GM10248 (cell line): Measurements from ENCODE around the gene XYLT1.

Experiments
- CTCF ChIA-PET: fragments of 300-600 bp; sonication (Branson Sonifier 250); formaldehyde crosslinking; extraction: SDS; loops from one replicate; lab custom pipeline; 2021; ENCODE audit warnings: antibody characterized with exemption; lab: Yijun Ruan, JAX
- POLR2A ChIA-PET: fragments of 350-650 bp; sonication (Branson Sonifier 250); formaldehyde crosslinking; extraction: SDS; loops from one replicate; lab custom pipeline; 2020; ENCODE audit warnings: antibody characterized with exemption; lab: Yijun Ruan, JAX
- DNase-seq: peaks from one replicate; pipeline ENCODE4 v3.0.0; 2012; ENCODE audit errors: extremely low spot score
- TF ChIP-seq, protein P1 (sequence below): IDR thresholded peaks from 2 replicates; pipeline ENCODE4 v1.5.1; 2012; ENCODE audit warnings: mild to moderate bottlenecking, low read depth; ENCODE audit errors: extremely low read depth, missing control alignments, control extremely low read depth

XYLT1 gene

DNA sequence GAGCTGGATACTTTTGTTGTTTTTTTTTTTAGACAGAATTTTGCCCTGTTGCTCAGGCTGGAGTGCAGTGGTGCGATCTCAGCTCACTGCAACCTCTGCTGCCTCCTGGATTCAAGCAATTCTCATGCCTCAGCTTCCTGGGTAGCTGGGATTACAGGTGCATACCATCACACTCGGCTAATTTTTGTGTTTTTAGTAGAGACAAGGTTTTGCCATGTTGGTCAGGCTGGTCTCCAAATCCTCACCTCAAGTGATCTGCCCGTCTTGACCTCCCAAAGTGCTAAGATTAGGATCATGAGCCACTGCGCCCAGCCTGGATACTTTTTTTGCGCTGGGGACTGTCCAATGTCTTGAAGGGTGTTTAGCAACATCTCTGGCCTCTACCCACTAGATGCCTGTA, 32.6 kb upstream of the XYLT1 start:
- TF ChIP-seq, protein P1, sequence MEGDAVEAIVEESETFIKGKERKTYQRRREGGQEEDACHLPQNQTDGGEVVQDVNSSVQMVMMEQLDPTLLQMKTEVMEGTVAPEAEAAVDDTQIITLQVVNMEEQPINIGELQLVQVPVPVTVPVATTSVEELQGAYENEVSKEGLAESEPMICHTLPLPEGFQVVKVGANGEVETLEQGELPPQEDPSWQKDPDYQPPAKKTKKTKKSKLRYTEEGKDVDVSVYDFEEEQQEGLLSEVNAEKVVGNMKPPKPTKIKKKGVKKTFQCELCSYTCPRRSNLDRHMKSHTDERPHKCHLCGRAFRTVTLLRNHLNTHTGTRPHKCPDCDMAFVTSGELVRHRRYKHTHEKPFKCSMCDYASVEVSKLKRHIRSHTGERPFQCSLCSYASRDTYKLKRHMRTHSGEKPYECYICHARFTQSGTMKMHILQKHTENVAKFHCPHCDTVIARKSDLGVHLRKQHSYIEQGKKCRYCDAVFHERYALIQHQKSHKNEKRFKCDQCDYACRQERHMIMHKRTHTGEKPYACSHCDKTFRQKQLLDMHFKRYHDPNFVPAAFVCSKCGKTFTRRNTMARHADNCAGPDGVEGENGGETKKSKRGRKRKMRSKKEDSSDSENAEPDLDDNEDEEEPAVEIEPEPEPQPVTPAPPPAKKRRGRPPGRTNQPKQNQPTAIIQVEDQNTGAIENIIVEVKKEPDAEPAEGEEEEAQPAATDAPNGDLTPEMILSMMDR = no peak
- ChIA-PET POLR2A (no interaction called here), CTCF (interaction anchor here (0.9 to 1.7 kb wide), 2 partner anchors 18 to 76 kb away, joined by 3 to 5 read pairs; no protein-coding TSS in a partner anchor)
- no peak for DNase-seq

DNA sequence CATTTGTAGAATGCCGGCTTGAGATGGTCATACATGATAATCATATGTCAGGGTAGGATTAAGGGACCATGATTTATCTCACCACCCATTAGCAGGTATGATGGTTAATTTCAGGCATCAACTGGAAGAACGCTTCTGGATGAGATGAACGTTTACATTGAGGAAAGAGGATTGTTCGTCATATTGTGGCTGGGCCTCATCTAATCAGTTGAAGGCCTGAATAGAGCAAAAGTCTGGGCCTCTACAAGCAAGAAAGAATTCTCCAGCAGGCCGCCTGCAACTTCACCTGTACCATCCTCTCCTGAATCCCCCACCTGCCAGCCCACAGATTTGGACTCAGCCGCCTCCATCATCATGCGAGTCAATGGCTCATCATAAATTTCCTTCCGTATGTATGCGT, 30.6 kb upstream of the XYLT1 start:
- ChIA-PET POLR2A (no interaction called here), CTCF (no interaction called here)
- no peak for DNase-seq
- TF ChIP-seq, protein P1 = no peak

DNA sequence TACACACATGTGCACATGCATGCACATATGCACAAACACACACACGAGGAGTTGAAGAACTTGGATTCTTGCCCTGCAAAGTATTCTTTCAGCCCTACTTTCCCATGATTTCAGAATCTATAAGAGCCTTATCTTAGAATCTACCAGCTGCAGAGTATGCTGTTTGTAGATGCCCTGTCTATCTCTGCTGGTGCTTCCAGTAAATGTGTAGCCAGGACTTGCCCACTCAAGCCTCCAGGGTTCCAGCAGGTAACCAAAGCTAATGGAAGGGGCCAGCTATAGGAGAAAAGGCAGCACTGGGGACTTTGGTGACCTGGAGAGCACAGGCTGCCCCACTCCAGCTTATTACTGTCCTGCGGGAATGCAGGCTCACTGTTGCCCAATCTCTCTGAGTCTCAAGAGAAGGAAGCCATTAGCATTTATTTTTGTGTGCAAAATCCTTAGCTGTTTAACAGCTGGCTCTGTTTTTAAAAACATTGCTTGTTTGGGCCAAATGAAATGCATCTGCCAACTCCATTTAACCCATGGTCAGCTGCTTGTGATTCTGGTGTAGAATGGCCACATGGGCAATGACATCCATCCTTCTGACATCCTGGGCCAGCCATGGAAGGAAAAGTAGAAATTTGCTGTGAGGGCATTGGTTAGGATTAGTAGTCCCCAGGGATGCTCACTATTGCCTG, 28.6 kb upstream of the XYLT1 start:
- TF ChIP-seq, protein P1 = no peak
- ChIA-PET CTCF (interaction anchor here (0.9 to 1.4 kb wide), 2 partner anchors 13 to 16 kb away, joined by 3 to 4 read pairs; no protein-coding TSS in a partner anchor), POLR2A (interaction anchor here (0.6 kb wide), 1 partner anchor 51 kb away, joined by 3 read pairs; no protein-coding TSS in a partner anchor)
- DNase-seq = no peak

DNA sequence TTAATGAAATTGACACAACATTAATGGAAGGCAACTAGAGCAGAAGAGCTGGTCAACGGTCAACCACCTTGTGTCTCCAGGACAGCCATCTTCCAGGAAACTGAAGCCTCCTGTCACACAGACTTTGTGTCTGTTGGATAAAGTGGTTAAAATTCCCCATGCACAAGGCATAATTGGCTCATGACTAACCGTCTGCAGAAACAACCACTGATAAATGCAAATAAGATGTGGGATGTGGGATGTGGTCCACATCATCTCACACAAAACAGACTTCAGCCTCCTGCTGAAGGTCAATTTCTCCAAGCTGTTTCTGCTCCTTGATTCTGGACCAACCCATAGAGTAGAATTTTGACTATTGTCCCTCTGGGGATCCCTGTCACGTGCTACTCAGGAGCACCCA, 26.9 kb upstream of the XYLT1 start:
- no peak for DNase-seq
- ChIA-PET CTCF (interaction anchor here (0.9 kb wide), 1 partner anchor 15 kb away, joined by 3 read pairs; no protein-coding TSS in a partner anchor), POLR2A (no interaction called here)
- TF ChIP-seq, protein P1 = no peak

DNA sequence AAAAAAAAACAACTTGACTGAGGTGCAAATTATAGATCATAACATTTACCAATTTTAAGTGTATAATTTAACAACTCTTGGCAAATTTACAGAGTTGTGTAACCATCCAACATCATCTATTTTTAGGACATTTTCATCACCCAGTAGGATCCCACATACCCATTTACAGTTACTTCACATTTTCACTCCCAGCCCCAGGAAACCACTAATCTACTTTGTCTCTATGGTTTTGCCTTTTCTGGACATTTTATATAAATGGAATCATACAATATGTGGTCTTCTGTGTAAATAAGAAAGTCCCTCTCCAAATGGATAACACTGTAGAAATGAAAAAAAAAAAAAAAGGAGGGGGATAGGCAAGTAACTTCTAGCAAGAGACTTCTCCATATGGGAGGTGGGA, 26.1 kb upstream of the XYLT1 start:
- ChIA-PET POLR2A (no interaction called here), CTCF (no interaction called here)
- TF ChIP-seq, protein P1 = no peak
- DNase-seq = no peak

DNA sequence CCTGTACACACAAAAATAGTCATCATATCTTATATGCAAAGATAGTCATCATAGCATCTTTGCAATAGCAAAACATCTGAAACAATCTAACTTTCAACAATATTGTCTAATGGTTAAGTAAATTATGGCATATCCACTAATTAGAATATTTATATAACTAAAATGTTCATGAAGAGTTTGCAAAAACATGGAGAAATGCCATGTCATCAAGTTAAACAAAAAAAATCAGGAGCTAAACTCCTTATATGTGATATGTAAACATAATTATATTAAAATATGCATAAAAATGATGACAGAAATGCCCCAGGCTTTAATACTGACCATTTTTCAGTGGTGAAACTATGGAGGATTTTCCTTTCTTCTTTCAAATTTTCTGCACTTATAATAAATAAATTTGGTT, 22.3 kb upstream of the XYLT1 start:
- ChIA-PET CTCF (no interaction called here), POLR2A (no interaction called here)
- DNase-seq = no peak
- TF ChIP-seq, protein P1 = no peak
